Keratinocyte (primary cell): ENCODE data around the gene QSOX2.

Experiments used
- EZH2 ChIP-seq: IDR thresholded peaks from one replicate; pipeline ENCODE4 v1.6.1; 2012; ENCODE audit warnings: inconsistent platforms, mild to moderate bottlenecking, low read length, moderate library complexity
- TF ChIP-seq, protein P1 (sequence below), 3 experiments: IDR thresholded peaks in 1 of 3; conservative IDR thresholded peaks in 1 of 3; optimal IDR thresholded peaks in 1 of 3; 2 replicates in 2 of 3; 3 replicates in 1 of 3; pipeline versions ENCODE3 to v1.5.1; 2011; ENCODE audit warnings: low read length in 3 of 3, mild to moderate bottlenecking in 3 of 3, moderate library complexity in 2 of 3, control low read depth in 1 of 3, inconsistent platforms in 1 of 3; ENCODE audit not compliant: insufficient read depth in 2 of 3; ENCODE audit errors: extremely low read depth in 1 of 3

DNA sequence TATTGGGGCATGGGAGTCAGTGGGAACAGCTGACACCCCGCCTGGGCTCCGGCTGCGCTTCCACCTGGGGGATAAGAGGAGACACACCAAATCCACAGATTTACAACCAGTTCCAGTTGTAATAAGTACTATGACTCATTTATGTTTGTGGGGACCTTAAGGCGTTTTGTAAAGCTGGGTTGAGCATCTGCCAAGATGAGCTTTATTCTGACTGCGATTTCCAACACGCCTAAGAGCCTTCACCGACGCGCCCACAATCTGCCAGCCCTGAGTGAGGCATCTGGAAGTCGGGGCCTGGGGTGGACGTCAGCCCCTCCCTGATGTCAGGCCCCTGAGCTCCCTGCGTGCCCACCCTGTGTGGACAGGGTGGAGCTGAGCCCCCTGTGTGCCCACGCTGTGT, 26.3 kb downstream of the QSOX2 start:
- no peak for TF ChIP-seq EZH2
- TF ChIP-seq, protein P1, sequence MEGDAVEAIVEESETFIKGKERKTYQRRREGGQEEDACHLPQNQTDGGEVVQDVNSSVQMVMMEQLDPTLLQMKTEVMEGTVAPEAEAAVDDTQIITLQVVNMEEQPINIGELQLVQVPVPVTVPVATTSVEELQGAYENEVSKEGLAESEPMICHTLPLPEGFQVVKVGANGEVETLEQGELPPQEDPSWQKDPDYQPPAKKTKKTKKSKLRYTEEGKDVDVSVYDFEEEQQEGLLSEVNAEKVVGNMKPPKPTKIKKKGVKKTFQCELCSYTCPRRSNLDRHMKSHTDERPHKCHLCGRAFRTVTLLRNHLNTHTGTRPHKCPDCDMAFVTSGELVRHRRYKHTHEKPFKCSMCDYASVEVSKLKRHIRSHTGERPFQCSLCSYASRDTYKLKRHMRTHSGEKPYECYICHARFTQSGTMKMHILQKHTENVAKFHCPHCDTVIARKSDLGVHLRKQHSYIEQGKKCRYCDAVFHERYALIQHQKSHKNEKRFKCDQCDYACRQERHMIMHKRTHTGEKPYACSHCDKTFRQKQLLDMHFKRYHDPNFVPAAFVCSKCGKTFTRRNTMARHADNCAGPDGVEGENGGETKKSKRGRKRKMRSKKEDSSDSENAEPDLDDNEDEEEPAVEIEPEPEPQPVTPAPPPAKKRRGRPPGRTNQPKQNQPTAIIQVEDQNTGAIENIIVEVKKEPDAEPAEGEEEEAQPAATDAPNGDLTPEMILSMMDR (optimal IDR thresholded peaks at IDR 0.05 in 1 of 3, IDR thresholded peaks at IDR 0.05 in 1 of 3, conservative IDR thresholded peaks at IDR 0.05 in 1 of 3; ENCODE audit: extremely low read depth in 1 of 3, insufficient read depth in 2 of 3, low read length in 3 of 3), result no peak
